NCI-H2196 treated with DMSO at 0.1 percent for 48 hours (cell line): ENCODE results near the gene MRPL24.
"Not testable (repeated sequence)": the region's sequence is repeated elsewhere in the genome, so short reads cannot be mapped to it uniquely, and the experiment has no call there.

Experiments used
- DNase-seq: peaks from one replicate; lab custom pipeline; 2025; ENCODE audit not compliant: unreplicated experiment; lab: John Stamatoyannopoulos, UW

MRPL24 gene

DNA sequence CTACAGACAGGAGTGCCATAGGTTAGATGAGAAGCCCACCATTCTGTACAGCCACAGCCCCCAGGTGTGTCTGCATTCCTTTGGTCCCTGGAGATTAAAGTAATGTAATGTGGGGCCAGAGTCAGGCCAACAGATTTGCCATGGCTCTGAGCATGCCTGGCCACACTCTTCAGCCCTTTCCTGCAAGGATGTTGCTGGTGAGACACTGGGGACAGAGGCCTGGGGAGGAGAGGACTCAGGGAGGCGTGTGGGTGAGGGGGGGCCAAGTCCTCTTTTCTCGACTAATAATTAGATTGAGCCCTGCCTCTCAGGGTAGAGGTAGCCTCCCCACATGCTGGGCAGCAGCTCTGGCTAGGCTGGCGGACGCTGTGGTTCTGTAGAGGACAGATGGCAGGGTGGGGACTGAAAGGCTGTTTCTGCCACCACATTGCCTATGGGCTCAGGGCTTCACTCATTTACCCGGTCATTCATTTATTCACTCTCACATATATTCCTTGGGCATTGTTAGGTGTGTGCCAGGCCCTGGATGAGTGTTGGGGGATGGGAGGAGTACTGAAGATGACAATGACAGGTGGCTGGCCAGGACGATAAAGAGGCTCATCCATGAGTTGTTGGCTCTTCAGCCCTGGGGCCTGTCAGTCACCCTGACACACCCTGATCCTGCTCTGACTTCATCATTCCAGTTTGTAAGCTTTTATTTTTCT, 19.4 kb upstream of the MRPL24 start:
- no peak for DNase-seq

DNA sequence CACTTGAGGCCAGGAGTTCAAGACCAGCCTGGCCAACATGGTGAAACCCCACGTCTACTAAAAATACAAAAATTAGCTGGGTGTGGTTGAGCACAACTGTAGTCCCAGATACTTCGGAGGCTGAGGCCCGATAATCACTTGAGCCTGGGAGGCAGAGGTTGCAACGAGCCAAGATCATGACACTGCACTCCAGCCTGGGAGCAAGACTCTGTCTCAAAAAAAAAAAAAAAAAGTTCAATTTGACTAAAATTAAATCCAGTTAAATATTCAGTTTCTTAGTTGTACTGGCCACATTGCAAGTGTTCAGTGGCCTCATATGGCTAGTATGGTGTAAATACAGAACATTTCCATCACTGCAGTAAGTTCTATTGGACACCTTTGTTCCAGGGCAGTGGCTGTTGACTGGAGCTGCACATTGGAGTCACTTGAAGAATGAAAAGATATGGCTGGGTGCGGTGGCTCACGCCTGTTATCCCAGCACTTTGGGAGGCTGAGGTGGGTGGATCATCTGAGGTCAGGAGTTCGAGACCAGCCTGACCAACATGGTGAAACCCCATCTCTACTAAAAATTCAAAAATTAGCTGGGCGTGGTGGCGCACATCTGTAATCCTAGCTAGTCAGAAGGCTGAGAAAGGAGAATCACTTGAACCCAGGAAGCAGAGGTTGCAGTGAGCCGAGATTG, 16.8 kb upstream of the MRPL24 start:
- not testable (repeated sequence) for DNase-seq

DNA sequence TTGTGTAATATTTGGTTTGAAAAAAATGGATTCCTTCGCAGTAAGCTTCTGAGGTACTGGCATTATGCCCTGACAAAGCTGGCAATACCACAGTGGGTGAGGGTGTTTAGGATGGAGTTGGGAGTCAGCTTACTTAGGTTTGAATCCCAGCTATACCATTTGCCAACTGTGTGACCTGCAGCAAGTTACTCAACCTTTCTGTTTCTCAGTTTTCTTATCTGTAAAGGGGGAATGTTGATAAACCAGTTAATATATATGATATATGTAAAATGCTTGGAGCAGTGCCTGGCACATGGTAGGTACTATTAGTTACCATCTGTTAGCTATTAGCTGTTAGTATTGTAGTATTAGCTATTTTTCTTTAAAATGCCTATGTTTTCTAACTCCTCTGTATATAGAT, 15.5 kb upstream of the MRPL24 start:
- DNase-seq = no peak

GRCh38 chr1:156755527-156755950, 14.7 kb upstream of the MRPL24 start:
- no peak for DNase-seq

GRCh38 chr1:156754219-156754618, 13.3 kb upstream of the MRPL24 start:
- DNase-seq = peak; percentile 29

- no peak for DNase-seq
These were observed 12.1 kb upstream of the MRPL24 start for GRCh38 chr1:156752843-156753482.

- peak; percentile 85 for DNase-seq
These were observed 11.0 kb upstream of the MRPL24 start for GRCh38 chr1:156751757-156752481.

- DNase-seq = no peak
These were observed 10.5 kb upstream of the MRPL24 start, which contains the start of gene HDGF for GRCh38 chr1:156751451-156751756. Gene HDGF, minus strand, starts transcription at chr1:156751675. Its CDS starts 246 bp downstream, at chr1:156751429.

GRCh38 chr1:156750711-156751450, 10.0 kb upstream of the MRPL24 start:
- DNase-seq = no peak

- no peak for DNase-seq
These were observed 9.3 kb upstream of the MRPL24 start for GRCh38 chr1:156750191-156750672.

- no peak for DNase-seq
These were observed 8.7 kb upstream of the MRPL24 start for GRCh38 chr1:156749419-156750118.

DNA sequence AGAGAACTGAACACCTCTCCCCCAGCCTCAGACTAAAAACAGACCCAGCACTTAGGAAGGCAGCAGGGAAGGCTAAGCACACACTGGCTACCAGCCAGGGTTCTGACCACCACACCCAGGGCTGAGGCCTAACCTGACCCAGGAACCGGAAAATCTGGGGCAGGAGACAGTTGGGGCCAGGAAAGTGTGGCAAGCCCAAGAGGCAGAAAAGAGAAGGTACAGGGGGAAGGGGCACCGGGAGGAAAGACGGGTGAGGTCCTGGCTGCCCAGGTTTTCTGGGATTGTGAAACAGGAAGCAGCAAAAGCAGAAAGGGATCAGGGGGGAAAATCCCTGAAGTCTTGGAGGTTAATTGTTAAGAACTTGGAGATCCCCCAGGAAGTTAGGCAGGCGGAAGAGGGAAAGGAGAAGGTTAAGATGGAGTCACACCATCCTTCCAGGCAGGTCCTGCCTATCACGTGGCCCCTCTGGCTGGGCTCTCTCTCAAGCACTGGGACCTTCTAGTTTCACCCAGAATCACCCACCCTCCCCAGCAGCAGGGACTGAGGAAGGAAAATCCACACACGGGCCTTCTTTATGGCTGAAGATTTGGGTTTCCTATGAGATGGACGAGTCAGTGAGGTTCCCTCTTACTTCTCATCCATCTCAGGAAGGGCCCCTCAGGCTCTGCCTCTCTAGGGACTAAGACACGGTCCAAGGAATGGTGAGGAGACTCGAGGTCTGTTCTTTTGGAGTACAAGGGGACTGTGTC, 8.0 kb upstream of the MRPL24 start:
- DNase-seq = no peak

DNA sequence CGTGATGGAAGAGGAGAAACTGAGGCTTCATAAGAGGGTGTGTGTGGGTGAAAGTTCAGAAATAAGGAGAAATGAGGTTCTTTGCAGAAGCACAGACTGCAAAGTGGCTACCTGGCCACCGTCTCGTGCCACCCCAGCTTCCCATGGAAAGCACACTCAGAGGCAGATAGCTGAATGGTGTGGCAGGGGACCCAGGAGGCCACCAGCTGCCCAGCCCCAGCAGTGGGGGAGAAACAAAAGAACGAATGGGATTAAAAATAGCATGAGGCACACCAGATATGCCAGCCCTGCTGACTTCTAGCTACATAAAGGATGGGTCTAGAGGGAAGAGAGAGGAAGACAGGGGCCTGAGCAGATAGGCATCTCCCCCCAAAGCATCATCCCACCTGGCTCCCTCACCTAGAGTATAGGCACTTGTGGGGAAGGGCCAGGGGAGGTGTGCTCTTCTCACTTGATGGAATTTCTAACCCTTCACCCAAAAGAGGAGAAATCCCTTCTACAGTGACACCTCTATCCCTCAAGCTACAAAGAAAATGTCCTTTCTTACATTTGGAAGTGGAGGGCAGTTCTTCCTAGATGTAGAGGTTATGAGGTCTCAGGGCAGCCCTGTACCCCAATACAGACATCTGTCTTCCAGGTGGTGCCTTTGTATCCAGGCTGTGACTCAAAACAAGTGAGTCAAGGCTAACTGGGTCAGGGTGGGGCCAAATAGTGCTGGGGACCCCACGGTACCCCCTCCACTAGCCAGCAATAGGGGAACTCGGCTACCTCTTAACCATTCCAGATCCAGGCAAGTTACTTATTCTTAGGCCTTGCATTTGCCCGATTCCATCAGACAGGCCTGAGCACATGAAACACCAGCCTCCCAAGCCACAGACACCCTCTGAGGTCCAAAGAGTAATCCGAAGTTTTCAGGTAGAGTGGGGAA, 7.1 kb upstream of the MRPL24 start:
- DNase-seq = no peak

DNA sequence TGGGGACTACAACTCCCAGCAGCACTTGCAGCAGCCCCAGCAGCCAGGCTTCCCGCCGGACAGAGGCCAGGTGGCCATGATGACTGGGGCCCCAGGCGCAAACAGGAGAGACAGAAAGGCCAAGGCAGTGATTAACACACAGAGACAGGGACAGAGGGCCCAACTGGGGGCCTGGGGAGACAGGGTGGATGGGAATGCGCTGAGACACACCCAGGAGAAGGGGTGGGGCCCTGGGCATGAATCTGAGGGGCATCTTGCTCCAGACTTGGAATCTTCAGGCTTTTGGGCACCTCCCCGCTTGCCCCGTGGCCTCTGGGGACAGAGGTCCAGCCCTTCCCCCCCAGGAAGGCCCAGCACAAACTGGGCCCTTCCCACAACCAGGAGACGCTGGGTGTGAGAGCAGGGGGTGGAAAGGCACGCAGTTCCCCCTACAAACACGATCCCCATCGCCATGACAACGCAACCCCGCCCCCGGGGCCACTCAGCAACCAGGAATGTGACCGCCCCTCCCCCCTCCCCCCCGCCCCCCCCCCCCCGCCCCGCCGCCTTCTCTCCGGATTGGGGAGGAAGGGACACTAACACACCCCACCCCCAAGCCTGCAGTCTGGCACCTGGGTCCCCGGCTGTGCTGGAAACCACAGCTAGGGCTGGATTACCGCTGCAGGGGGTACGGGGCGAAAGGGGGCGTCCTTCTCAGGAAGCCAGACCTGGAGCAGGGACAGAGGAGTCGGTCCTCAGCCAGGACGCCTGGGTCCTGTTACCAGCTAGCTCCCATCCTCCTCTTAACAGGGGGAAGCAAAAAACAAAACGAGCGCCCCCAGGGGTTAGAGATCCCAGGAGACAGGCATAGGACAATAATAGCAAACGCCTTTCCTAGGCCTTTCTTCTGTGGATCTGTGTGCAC, 6.1 kb upstream of the MRPL24 start:
- DNase-seq = peak; percentile 68

DNA sequence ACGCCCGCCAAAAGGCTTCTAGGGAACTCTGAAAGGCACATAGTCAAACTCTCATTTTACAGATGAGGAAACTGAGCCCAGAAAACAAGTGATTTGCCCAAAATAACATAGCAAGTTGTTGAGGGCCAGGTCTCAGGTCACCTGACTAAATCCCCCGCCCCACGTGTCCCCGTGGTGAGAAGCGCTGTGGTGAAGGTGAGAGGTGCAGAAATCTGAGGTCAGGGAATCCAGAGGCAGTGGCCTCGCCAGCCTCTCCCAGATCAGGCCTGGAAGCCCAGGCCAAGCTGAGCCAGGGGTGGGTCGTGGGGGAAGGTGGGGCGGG, 5.5 kb upstream of the MRPL24 start:
- DNase-seq = no peak

DNA sequence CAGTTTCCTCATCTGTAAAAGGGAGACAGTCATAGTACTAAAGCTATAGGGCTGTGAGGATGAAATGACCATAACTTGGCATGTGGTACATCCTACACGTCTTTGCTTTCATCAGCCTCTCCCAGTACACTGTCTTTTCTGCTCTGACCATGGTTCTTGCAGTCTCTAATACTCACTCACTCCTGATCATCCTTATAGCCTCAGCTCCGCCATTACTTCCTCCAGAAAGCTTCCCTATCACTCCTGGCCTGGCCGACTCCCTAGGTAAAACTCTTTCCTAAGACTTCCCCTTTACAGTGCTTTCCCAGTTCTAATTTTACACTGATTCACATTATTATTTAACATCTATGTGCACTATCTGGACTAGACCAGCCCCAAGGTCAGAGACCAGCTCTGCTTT, 5.0 kb upstream of the MRPL24 start:
- no peak for DNase-seq

GRCh38 chr1:156744786-156745419, 4.0 kb upstream of the MRPL24 start:
- DNase-seq = no peak
